Subcutaneous adipose tissue (tissue), 4 donors: ENCODE data around the gene EHBP1L1. TPM values are rescaled to one million over a fixed set of nuclear protein-coding genes. Genes with fewer than 3 reads are reported as not detected.

ENCODE experiments used
- CTCF ChIP-seq: fragments of 450-650 bp; IDR thresholded peaks from one replicate; pipeline ENCODE4 v1.5.1; 2016; ENCODE audit warnings: low read depth, mild to moderate bottlenecking, control low read depth, antibody characterized with exemption, moderate library complexity
- total RNA-seq, 4 donors: library from RNA; depleted of rRNA; stranded (reverse); fragments of >200 nt; gene quantifications; one replicate each; pipeline ENCODE4 v1.1.0, GENCODE V29; 2016

EHBP1L1 gene
- total RNA-seq, 4 donors from 2014 or later = 27.1 to 79.5 (median 45.7) TPM

GRCh38 chr11:65584723-65585171, 8.9 kb downstream of the EHBP1L1 start:
- TF ChIP-seq CTCF = no peak

GRCh38 chr11:65585396-65586246, 9.8 kb downstream of the EHBP1L1 start:
- TF ChIP-seq CTCF = no peak

- TF ChIP-seq CTCF = no peak
Measured at GRCh38 chr11:65586247-65586630, 10.4 kb downstream of the EHBP1L1 start.

GRCh38 chr11:65586676-65587075, 10.8 kb downstream of the EHBP1L1 start:
- TF ChIP-seq CTCF = no peak

GRCh38 chr11:65588199-65589054, 12.6 kb downstream of the EHBP1L1 start:
- no peak for TF ChIP-seq CTCF

- no peak for TF ChIP-seq CTCF
Measured at GRCh38 chr11:65589444-65590239, 13.8 kb downstream of the EHBP1L1 start.
